GM12878 (cell line): Measurements from ENCODE around the gene POLA2.

Source experiments
- KAT2A ChIP-seq: conservative IDR thresholded peaks from 2 replicates; pipeline ENCODE4 v1.6.1; 2011; ENCODE audit warnings: low read depth, low read length; ENCODE audit not compliant: control insufficient read depth
- POLR2A ChIP-seq: IDR thresholded peaks from 2 replicates; pipeline ENCODE4 v1.6.1; 2011; ENCODE audit warnings: low read depth, mild to moderate bottlenecking, low read length
- TAF1 ChIP-seq: IDR thresholded peaks from 2 replicates; pipeline ENCODE4 v1.6.1; 2011; ENCODE audit warnings: mild to moderate bottlenecking, low read depth, low read length, borderline replicate concordance
- ZNF274 ChIP-seq: IDR thresholded peaks from one replicate; pipeline ENCODE4 v1.8.0; 2011; ENCODE audit not compliant: insufficient read length, insufficient read depth

DNA sequence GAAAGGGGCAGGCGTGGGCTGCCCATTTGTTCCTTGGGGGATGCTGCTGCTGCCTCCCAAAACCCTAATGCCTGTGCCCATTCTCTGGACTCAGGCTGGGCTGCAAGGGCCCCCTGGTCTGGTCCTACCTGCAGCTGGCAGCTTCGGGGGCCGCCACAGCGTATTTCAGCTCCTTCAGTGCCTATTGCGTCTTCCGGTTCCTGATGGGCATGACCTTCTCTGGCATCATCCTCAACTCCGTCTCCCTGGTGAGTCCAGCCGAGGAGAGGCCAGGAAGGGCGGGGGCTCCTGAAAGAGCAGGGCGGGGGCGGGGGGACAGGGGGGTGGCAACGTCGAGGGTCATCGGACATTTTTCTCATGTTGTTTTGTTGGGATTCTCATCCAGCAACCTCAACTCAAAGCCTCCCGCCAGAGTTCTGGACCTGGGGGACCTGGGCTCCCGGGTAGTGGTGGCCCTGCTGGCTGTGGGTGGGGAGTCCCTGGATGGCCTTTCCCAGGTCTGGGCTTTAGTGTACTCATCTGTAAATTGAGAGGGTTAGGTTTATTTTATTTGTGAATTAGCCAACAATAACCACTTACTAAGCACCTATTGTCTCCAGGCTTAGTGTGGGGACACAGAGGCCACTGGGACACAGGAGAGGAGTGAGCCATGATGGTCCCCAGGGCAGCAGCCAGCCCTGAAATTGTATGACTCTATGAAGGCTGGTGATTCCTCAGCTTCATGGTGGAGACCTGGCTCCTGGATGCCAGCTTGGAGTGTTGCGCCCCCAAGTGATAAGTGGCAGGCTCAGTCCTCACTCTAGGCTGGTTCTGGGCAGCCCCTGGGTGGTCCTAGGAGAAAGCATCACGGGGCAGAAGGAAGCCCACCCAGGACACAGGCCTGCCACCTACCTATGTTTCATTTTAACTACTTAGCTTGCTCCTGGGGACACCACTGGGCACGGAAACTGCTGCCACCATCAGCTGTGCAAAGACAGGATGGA, 44.0 kb upstream of the POLA2 start:
- TF ChIP-seq POLR2A, result no peak
- no peak for TF ChIP-seq KAT2A
- no peak for TF ChIP-seq TAF1
- no peak for TF ChIP-seq ZNF274
